Measurements from ENCODE around the gene SMIM12.

Gene SMIM12, protein sequence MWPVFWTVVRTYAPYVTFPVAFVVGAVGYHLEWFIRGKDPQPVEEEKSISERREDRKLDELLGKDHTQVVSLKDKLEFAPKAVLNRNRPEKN

DNA sequence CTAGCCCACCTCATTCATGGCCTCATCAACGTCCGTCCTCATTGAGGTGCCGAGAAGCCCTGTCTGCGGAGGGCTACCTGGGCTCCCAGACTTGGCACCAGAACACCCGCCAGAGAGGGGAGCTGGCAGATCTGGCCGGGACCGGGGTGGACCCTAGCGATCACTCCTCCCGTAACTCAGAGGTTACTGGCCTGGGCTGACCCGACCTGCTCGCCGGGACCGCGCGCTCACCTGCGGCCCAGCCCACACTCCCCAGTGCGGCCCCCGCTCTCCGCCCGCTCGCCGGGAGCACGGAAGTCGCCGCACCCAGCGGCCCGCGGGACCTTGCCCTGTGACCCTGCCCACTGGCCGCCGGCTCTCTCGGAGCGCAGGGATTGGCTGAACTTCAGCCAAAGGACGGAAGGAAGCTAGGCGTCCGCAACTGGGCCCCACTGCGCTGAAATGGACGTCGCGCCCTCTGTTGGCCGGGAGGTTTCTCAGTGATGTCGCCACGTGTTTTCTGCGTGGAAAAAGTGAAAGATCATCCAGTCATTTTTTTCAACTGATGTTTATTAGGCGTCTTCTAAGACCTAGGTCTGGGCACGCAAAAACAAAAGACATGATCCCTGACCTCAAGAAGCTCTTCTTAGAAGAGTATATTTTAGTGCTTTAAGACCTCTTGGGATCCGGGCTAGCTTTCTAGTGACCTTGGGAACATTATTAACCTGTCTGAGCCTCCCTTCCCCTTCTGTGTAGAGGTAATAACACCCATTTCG lies at the start of gene SMIM12:
TSS of gene SMIM12 (minus strand) at position 304 of the 755 bp plus-strand sequence. CDS start 3,772 bp downstream, outside the sequence.
- peak; percentile 93 for DNase-seq (ENCODE audit: low spot score)

DNA sequence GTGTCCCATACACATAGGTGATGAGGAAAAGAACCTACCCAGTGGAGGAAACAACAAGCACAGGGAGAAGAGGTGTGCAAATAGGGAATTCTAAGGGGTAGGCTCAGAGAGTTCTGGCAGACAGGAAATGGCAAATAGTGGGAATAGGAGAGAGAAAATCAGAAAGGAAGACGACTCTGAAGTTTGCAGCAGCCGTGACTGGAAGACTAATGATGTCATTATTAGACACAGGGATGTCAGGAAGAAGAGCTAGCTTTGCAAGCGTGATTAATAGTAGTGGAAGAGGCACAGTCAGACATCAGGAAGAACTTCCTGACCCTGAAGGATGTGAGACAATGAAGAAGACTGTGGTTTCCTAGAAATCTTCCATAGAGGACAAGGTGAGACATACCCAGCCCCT lies 48.8 kb upstream of the SMIM12 start:
- no peak for DNase-seq (ENCODE audit: low spot score)

GRCh38 chr1:34907487-34908090 lies 48.0 kb upstream of the SMIM12 start:
- DNase-seq (ENCODE audit: low spot score), result peak; percentile 6

- DNase-seq (ENCODE audit: low spot score), result no peak
These were observed 47.2 kb upstream of the SMIM12 start for GRCh38 chr1:34906756-34907155.

DNA sequence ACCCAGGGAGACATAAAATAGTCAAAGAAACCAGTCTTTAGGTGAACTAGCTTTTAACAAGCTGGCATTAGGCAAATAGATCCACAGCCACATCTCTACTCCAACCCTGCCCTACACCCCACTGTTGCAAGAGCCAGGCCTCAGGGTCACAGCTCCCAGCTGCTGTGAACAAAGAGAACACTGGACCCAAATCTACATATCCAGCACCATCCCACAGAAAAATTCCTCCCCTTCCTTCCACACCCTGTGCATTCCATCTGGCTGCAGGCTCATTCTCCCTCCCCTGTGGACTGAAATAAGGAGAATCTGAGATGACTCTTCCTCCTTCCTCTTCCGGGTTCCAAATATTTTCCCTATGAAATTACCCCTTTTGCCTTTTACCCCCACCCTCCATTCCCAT lies 46.7 kb upstream of the SMIM12 start:
- DNase-seq (ENCODE audit: low spot score), result no peak

- DNase-seq (ENCODE audit: low spot score), result no peak
These were observed 45.5 kb upstream of the SMIM12 start for GRCh38 chr1:34905098-34905459.

GRCh38 chr1:34904236-34905097 lies 44.9 kb upstream of the SMIM12 start:
- no peak for DNase-seq (ENCODE audit: low spot score)

DNA sequence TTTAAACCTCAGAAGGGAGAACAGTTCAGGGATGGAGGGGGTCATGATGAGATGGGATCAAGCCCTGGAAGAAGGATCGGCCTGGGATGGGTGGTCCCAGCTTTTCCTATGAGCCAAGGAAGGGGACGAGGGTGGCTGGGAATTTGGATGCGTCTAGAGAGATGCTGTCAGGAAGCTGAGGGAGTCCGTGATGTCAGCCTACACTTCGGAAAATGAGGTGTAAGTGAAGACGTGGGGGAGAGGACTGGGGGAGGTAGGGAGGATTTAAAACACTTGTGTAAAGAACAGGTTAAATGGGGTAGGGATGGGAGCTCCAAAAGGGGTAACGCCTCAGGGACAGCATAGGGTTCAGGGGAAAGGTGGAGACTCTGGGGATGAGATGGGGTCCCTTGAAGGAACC lies 42.4 kb upstream of the SMIM12 start:
- no peak for DNase-seq (ENCODE audit: low spot score)

- no peak for DNase-seq (ENCODE audit: low spot score)
These were observed 41.4 kb upstream of the SMIM12 start for GRCh38 chr1:34900775-34901502.

DNA sequence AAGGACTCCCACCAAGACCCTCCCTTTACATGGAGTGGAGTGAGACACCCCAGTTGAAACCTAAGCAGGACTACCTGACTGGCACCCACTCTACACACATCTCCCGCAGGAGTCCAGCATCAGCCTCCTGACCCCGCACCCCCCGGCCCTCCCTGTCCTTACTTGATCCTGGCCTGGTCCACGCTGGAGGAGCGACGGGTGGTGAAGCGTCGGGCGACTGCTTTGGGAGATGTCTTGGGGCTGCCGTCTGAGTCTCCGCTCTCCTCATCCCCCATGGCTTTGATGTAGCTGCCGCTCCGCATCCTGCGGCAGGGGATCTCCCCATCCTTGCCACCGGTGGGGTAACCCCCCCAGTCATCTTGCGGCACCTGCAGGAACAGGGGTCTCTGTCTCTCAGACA lies 40.4 kb upstream of the SMIM12 start:
- no peak for DNase-seq (ENCODE audit: low spot score)

- no peak for DNase-seq (ENCODE audit: low spot score)
These were observed 39.9 kb upstream of the SMIM12 start for GRCh38 chr1:34899471-34899870.

- DNase-seq (ENCODE audit: low spot score), result no peak
These were observed 38.8 kb upstream of the SMIM12 start for GRCh38 chr1:34898330-34898761.

- DNase-seq (ENCODE audit: low spot score), result no peak
These were observed 37.1 kb upstream of the SMIM12 start for GRCh38 chr1:34896612-34897011.

DNA sequence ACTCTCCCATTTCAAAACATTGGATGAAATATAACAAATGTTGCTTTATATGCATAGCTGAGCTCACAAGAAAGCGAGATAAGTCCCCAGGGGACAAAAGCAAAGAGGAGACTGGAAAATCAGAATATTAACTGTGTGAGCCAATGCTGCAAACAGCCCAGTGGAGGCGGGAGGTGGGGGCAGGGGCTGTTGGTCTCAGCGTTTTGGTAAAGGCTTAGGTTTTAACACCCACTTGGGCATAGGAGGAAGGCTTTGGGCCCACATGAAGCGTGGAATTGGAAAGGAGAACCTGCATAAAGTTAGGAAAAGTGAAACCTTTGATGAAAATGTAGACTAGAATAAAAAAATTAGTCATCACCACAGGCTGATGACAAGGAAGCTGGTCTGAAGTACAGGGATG lies 30.2 kb upstream of the SMIM12 start:
- no peak for DNase-seq (ENCODE audit: low spot score)

GRCh38 chr1:34887593-34887992 lies 28.0 kb upstream of the SMIM12 start:
- DNase-seq (ENCODE audit: low spot score), result no peak

DNA sequence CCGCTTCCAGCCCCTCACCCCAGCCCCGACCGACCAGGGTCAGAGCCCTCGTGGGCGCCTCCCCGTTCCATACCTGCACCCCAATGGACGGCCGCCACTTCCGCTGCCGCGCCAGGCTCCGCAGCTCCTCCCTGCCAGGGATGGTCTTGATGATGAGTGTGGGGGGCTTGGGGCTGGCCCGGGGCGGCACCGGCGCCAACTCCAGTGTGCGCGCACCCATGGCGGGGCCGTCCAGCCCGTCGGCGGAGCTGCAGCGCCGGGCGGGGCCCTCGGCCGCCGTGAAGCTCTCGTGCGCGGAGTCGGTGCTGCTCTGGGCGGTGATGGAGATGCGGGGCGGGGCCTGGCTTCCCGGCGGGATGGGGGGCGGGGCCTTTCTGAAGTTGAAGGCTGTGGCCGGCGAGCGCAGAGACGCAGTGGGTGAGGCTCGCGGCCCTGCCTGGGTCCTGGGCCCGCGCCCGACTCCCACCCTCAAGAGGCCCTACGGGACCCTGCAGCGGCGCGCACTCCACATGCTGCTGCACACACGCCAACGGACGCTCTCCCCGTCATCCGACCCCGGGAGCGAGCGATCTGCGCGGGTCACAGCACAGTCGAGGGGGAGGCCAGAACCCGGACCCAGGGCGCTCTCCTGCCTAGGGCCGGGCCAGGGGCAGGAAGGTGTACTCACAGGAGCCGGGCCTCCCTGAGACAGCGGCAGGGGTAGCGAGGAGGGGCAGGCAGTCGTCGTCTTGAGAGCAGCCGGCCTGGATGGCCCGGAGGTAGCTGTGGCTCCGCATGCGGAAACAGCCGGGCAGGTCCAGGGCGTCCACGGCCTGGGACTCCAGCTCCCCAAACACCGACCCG lies 26.1 kb upstream of the SMIM12 start:
- no peak for DNase-seq (ENCODE audit: low spot score)

DNA sequence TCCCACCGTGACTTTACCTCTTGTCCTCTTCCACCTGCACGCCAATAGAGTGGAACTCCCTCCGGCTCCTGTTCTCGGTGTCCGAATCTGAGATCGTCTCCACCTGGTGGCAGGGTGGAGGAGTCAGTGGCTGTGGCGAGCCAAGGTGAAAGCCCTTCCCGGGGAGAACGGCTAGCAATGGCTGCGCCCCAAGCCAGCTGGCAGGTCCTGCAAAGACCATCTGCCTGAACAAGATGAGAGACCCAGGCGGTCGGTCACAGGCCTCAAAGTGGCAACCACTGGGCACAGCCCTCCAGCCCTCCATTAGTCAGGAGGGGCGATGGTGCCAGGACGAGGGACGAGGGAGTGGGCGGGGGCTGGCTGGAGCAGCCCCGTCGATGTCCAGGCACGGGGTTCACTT lies 25.4 kb upstream of the SMIM12 start:
- no peak for DNase-seq (ENCODE audit: low spot score)

DNA sequence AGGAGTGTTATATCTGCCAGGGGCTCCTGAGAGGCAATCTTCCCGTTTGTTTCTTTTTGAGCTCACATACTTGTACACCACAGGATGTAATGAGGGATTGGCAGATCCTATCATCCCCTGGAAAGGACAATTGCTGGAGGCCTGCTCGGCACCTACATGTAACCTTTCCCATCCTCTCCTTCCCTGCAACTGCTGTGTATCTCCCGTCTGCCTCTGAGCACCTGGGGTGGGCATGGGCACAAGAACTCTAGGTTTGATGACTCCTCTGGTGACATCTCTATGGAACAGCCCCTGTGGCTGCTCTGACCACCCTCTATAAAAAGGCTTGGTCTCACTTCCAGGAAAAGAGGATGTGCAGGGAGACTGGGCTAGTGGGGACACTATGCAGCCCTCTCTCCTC lies 25.0 kb upstream of the SMIM12 start:
- DNase-seq (ENCODE audit: low spot score), result no peak

- DNase-seq (ENCODE audit: low spot score), result no peak
These were observed 19.7 kb upstream of the SMIM12 start for GRCh38 chr1:34879230-34879629.

- no peak for DNase-seq (ENCODE audit: low spot score)
These were observed 16.9 kb upstream of the SMIM12 start for GRCh38 chr1:34876406-34876805.

GRCh38 chr1:34874296-34874952 lies 14.9 kb upstream of the SMIM12 start:
- no peak for DNase-seq (ENCODE audit: low spot score)

Data from SW480 (cell line).